22Rv1 (cell line): Measurements from ENCODE around the gene FDX1.

ENCODE experiments used
- ZFX ChIP-seq: fragments of 450-650 bp; IDR thresholded peaks from 2 replicates; pipeline ENCODE4 v1.6.1; 2017; ENCODE audit warnings: antibody characterized with exemption, borderline replicate concordance
- TF ChIP-seq, protein P1 (sequence below): fragments of 450-650 bp; IDR thresholded peaks from 2 replicates; pipeline ENCODE4 v1.5.1; 2017; ENCODE audit warnings: mild to moderate bottlenecking

DNA sequence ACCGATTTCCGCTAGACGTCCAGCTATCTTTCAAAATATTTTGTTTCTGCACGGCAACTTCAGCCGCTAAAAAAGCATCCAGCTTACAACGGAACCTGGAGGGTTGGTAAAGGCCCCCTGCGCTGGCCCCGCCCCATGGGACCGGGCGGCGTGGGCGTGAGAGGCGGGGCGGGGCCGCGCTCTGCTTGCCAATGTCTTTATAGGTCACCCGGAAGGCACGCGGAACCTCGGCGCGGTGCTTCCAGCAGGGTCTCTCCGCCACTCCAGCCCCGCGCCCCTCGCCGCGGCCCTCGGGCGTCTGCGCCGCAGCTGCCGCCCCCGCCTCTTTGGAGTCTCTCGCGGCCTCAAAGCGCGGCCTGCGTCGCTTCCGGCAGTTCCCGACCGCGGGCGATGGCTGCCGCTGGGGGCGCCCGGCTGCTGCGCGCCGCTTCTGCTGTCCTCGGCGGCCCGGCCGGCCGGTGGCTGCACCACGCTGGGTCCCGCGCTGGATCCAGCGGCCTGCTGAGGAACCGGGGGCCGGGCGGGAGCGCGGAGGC lies at the start of gene FDX1:
- TF ChIP-seq, protein P1, sequence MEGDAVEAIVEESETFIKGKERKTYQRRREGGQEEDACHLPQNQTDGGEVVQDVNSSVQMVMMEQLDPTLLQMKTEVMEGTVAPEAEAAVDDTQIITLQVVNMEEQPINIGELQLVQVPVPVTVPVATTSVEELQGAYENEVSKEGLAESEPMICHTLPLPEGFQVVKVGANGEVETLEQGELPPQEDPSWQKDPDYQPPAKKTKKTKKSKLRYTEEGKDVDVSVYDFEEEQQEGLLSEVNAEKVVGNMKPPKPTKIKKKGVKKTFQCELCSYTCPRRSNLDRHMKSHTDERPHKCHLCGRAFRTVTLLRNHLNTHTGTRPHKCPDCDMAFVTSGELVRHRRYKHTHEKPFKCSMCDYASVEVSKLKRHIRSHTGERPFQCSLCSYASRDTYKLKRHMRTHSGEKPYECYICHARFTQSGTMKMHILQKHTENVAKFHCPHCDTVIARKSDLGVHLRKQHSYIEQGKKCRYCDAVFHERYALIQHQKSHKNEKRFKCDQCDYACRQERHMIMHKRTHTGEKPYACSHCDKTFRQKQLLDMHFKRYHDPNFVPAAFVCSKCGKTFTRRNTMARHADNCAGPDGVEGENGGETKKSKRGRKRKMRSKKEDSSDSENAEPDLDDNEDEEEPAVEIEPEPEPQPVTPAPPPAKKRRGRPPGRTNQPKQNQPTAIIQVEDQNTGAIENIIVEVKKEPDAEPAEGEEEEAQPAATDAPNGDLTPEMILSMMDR = peak; percentile 85
- no peak for TF ChIP-seq ZFX
